ENCODE results near the gene AP1S3.

AP1S3 gene

DNA sequence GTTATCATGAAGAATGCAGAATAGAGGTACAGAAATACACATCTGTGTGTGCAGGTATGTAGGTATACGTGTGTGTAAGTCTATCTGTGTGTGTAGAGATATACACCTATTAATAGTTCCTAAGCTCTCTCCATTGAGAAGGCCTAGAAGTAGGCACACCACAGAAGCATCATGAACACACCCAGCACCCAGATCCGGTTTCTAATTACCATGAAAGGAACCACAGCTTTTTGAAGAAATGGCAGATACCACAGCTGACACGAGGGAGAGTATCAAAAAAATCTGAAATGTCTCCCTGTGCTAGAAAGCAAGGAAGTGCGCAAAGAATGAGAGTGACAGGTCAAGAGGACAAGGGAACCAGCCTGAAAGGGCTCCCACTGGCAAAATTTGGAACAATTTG lies 27.7 kb upstream of the AP1S3 start:
- no peak for DNase-seq (ENCODE audit: extremely low spot score)
- CTCF ChIA-PET, result interaction anchor here (0.6 to 2.0 kb wide), 2 partner anchors 10 to 14 kb away, joined by 4 read pairs; no protein-coding TSS in a partner anchor
- POLR2A ChIA-PET, result no interaction called here
- TF ChIP-seq, protein P1, sequence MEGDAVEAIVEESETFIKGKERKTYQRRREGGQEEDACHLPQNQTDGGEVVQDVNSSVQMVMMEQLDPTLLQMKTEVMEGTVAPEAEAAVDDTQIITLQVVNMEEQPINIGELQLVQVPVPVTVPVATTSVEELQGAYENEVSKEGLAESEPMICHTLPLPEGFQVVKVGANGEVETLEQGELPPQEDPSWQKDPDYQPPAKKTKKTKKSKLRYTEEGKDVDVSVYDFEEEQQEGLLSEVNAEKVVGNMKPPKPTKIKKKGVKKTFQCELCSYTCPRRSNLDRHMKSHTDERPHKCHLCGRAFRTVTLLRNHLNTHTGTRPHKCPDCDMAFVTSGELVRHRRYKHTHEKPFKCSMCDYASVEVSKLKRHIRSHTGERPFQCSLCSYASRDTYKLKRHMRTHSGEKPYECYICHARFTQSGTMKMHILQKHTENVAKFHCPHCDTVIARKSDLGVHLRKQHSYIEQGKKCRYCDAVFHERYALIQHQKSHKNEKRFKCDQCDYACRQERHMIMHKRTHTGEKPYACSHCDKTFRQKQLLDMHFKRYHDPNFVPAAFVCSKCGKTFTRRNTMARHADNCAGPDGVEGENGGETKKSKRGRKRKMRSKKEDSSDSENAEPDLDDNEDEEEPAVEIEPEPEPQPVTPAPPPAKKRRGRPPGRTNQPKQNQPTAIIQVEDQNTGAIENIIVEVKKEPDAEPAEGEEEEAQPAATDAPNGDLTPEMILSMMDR (IDR thresholded peaks at IDR 0.05; ENCODE audit: control extremely low read depth, extremely low read depth, low read depth, missing control alignments), result no peak

DNA sequence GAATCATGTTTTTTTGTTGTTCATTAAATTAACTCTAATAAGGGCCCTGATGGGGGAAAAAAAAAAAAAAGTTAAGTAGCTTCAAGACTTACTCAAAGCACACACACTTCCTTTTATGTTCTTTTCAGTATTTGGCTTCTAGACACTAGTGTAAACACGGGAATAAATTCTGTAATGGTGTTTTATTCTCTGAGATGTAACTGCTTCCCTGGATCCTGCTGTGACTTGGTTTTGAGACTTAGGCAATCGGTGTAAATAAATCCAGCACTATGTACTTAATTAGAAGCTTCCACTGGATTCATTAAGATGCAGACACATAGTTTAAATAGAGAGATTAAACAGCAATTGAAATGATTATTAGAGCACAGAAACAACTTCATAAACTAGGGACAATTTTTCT lies 26.1 kb upstream of the AP1S3 start:
- ChIA-PET POLR2A (no interaction called here), CTCF (interaction anchor here (0.9 kb wide), 1 partner anchor 16 kb away, joined by 3 read pairs; no protein-coding TSS in a partner anchor)
- TF ChIP-seq, protein P1 (IDR thresholded peaks at IDR 0.05; ENCODE audit: control extremely low read depth, extremely low read depth, low read depth, missing control alignments), result no peak
- no peak for DNase-seq (ENCODE audit: extremely low spot score)

DNA sequence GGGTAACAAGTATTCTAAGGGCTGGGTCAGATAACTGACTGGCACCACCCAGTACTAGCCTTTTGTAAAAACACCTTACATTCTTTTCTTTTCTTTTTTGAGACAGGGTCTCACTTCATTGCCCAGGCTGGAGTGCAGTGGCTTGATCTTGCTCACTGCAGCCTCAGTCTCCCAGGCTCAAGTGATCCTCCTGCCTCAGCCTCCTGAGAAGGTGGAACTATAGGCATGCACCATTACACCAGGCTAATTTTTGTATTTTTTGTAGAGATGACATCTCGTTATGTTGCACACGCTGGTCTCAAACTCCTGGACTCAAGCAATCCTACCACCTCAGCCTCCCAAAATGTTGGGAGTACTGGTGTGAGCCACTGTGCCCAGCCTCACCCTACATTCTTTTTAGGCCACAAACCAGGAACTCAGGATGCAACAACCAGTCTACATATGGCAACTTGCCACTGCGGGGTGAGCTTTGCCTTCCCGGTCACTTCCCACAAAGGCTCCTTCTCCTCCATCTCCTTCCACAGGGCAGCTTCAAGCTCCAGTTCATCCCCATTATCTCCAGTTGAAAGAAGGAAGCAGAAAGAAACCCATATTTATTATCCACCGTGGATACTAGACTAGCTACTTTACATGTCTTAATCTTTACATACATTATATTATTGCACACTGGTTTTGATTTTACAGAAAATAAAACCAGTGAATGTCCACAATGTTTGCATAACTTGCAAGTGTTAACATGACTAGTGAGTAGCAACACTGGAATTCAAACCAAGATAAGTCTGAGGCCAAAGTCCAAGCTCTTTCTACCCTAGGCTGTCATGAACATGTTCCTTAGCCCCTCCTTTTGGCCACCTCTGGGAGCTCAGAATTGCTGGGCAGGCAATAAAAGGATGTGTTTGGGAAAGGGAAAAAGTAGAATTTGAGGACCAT lies 23.7 kb upstream of the AP1S3 start:
- no peak for DNase-seq (ENCODE audit: extremely low spot score)
- CTCF ChIA-PET, result interaction anchor here (0.8 to 3.3 kb wide), 8 partner anchors 15 to 133 kb away, joined by 3 to 17 read pairs (median 4); partner anchors contain the start of gene AP1S3
- TF ChIP-seq, protein P1 (IDR thresholded peaks at IDR 0.05; ENCODE audit: control extremely low read depth, extremely low read depth, low read depth, missing control alignments), result no peak
- POLR2A ChIA-PET, result no interaction called here

DNA sequence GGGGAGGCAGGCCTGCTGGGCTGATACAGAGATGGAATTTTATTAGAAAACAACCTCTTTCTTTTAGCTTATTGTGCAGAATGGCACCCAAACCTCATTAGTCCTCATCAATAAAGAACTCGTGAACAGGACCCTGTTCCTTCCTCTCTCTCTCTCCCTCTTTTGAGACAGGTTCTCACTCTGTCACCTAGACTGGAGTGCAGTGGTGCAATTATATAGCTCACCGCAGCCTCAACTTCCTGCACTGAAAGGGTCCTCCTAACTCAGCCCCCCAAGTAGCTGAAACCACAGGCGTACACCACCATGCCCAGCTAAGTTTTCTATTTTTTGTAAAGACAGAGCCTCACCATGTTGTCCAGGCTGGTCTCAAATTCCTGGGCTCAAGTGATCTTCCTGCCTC lies 21.7 kb upstream of the AP1S3 start:
- TF ChIP-seq, protein P1 (IDR thresholded peaks at IDR 0.05; ENCODE audit: control extremely low read depth, extremely low read depth, low read depth, missing control alignments), result no peak
- CTCF ChIA-PET, result interaction anchor here (0.9 to 2.1 kb wide), 8 partner anchors 9 to 400 kb away, joined by 3 to 9 read pairs (median 4); no protein-coding TSS in a partner anchor
- no peak for DNase-seq (ENCODE audit: extremely low spot score)
- POLR2A ChIA-PET, result no interaction called here

DNA sequence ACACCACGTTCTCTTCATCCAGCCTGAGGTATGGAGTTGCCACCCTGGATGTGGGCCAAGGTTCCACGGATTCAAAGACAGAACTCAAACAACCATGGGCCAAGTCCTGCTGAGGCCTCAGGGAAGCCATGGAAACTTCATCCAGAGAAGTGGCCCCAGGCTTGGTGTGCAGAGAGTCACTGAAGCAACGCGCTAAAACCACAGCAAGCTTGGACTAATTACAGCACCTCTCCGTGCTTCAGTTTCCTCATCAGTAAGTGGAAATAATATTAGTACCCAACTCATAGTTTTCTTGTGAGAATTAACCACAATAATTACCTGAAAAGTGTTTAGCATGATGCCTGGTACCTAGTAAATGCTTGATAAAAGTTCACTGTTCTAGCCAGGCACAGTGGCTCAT lies 19.2 kb upstream of the AP1S3 start:
- DNase-seq (ENCODE audit: extremely low spot score), result no peak
- CTCF ChIA-PET, result interaction anchor here (0.9 to 2.1 kb wide), 5 partner anchors 14 to 129 kb away, joined by 3 to 4 read pairs (median 3); no protein-coding TSS in a partner anchor
- POLR2A ChIA-PET, result interaction anchor here (0.6 kb wide), 1 partner anchor 26 kb away, joined by 3 read pairs; no protein-coding TSS in a partner anchor
- TF ChIP-seq, protein P1 (IDR thresholded peaks at IDR 0.05; ENCODE audit: control extremely low read depth, extremely low read depth, low read depth, missing control alignments), result no peak

DNA sequence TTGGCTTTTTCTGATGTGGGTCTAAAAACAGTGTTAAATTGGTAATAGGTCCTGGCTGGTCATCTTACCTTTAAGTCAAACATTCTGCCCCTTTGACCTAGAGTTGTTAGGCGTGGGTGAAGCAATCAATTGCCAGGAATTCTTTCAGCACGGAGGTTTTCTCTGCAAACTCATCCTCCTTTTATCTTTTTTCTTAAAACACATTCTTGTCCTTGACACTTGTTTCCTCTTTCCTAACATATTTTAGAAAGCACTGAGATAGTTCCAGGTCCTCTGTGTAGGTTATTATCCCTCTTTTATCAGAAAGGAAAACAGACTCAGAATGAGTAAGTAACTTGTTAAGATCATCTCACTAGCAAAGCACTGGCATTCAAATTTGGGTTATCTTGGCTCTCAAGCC lies 18.6 kb upstream of the AP1S3 start:
- POLR2A ChIA-PET, result no interaction called here

More for the DNA sequence above, 18.6 kb upstream of the AP1S3 start:
- CTCF ChIA-PET, result interaction anchor here (0.9 to 2.1 kb wide), 3 partner anchors 14 to 33 kb away, joined by 3 to 4 read pairs (median 3); no protein-coding TSS in a partner anchor
- TF ChIP-seq, protein P1 (IDR thresholded peaks at IDR 0.05; ENCODE audit: control extremely low read depth, extremely low read depth, low read depth, missing control alignments), result no peak
- no peak for DNase-seq (ENCODE audit: extremely low spot score)
